Adrenal gland (tissue), 12 donors: ENCODE results near the gene DNAH17. TPM values are rescaled to one million over a fixed set of nuclear protein-coding genes. Genes with fewer than 3 reads are reported as not detected.
A peak's percentile ranks its signal among the peaks of the same experiment; 100 is the strongest.

ENCODE experiments used
- DNase-seq, 7 donors: peaks; one replicate each; pipeline ENCODE4 v3.0.0-alpha.2; 2019 to 2020
- H3K27ac ChIP-seq, 5 donors: fragments of 200-600 bp; sonication (generic) in 4 of 5; 1 replicate in 3 of 5; 2 replicates in 2 of 5; pipeline versions ENCODE4 v1.5.1 to v1.8.0; 2016 to 2020; ENCODE audit warnings: mild to moderate bottlenecking in 1 of 5
- H3K27me3 ChIP-seq: fragments of 200-600 bp; 2 replicates; pipeline ENCODE4 v1.8.0; 2021
- H3K36me3 ChIP-seq, 2 donors: fragments of 200-600 bp; replicated peaks in 1 of 2; 1 replicate in 1 of 2; 2 replicates in 1 of 2; pipeline versions ENCODE4 v1.5.1 to v1.8.0; 2018 to 2022
- H3K4me1 ChIP-seq, 2 donors: fragments of 200-600 bp; replicated peaks in 1 of 2; 1 replicate in 1 of 2; 2 replicates in 1 of 2; pipeline versions ENCODE4 v1.5.1 to v1.8.0; 2018 to 2021
- H3K4me3 ChIP-seq, 4 donors: fragments of 200-600 bp; sonication (generic) in 3 of 4; one replicate each; pipeline ENCODE4 v1.5.1; 2016 to 2018
- H3K9me3 ChIP-seq, 3 donors: fragments of 200-600 bp; sonication (generic) in 1 of 3; replicated peaks in 1 of 3; 1 replicate in 2 of 3; 2 replicates in 1 of 3; pipeline versions ENCODE4 v1.5.1 to v1.8.0; 2016 to 2021
- POLR2A ChIP-seq, 2 donors: fragments of 450-650 bp; IDR thresholded peaks; one replicate each; pipeline ENCODE4 v1.6.1; 2017; ENCODE audit warnings: antibody characterized with exemption in 2 of 2, mild to moderate bottlenecking in 2 of 2, moderate library complexity in 1 of 2
- WGBS, 4 donors: extraction: QIAGEN DNeasy Blood & Tissue Kit in 2 of 4; methylation state at CpG; one replicate each; pipeline versions ENCODE4 v1.1.5 to v1.1.7; 2013 to 2017; 5-methylcytosine and 5-hydroxymethylcytosine counted together
- intact Hi-C, 2 donors: fragments of 100-400 bp; cut with DNase I; formaldehyde crosslinking; loops; one replicate each; pipeline versions ENCODE4 v1.14.1 to v1.15.0; 2022 to 2023
- polyA plus RNA-seq, 3 donors: library from polyadenylated mRNA; stranded (reverse); fragments of 200-250 nt in 2 of 3; fragments of 350-450 nt in 1 of 3; fragmentation: Illumina TruSeq in 1 of 3; extraction: RNeasy Lipid Tissue Mini Kit (QIAGEN cat#74804) in 1 of 3; gene quantifications; one replicate each; pipeline ENCODE4 v1.2.3, GENCODE V29; 2013 to 2014
- total RNA-seq, 9 donors: library from RNA; depleted of rRNA in 4 of 9; stranded (reverse); fragments of >200 nt in 4 of 9; fragments of 120-200 nt in 1 of 9; fragmentation: NEBNext Ultra II Directional in 1 of 9; extraction: Animal tissue kit (Norgen Biotek cat#: 25700) in 1 of 9; gene quantifications; one replicate each; pipeline versions ENCODE4 v1.1.0 to v1.2.4, GENCODE V29; 2013 to 2023
- TF ChIP-seq, protein P1 (sequence below), 6 experiments: fragments of 450-650 bp in 4 of 6; fragments of 200-600 bp in 2 of 6; sonication (generic) in 1 of 6; IDR thresholded peaks; 1 replicate in 5 of 6; 2 replicates in 1 of 6; pipeline versions ENCODE4 v1.5.1 to v1.8.0; 2016 to 2021; ENCODE audit warnings: antibody characterized with exemption in 6 of 6, mild to moderate bottlenecking in 2 of 6, moderate library complexity in 1 of 6
- donor health status: healthy with polysubstance abuse.
- donor health status: Bipolar disorder and iron deficiency.
- donor health status: DM: yes; HTN: yes; CAD: no.
- donor health status: DM: no; HTN: no; CAD: no.
- donor health status: DM: no; HTN: no; CAD: no.
- donor health status: DM: yes; HTN: yes; CAD: no.

The DNAH17 gene
- total and polyA plus RNA-seq, 12 donors, result 0.03 to 1.8 (median 0.22) TPM; not detected in 5

DNA sequence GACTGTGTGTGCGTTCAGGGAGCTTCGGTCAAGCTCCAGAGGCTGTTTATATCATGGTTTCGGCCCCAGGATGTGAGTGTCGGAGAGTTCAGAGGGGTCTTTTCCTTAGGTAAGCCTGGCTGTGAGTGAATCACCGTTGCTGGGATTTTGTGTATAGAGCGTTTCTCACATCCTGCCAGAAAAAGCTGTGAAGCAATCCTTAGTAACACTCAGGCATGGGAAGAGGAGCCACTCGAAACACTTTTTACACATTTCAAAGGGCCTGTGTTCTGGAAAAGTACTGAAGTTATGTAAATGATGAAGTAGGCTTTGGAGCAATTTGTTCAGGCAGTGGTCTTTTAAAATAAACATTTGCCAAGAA, 198.1 kb downstream of the DNAH17 start:
- DNase-seq, result peak in 1 of 7 donors; percentile 24
- Histone ChIP-seq H3K9me3 (no peaks in the 10 kb centered on the region), H3K36me3 (peaks cover 0 to 4% of the 10 kb centered on the region in 2 donors), H3K4me1 (peaks cover 31 to 75% of the 10 kb centered on the region in 2 donors), H3K27me3 (no peaks in the 10 kb centered on the region), H3K27ac (peak overlapping the region; percentile 74 to 93 (median 83)), H3K4me3 (peak overlapping the region; percentile 73 to 97 (median 83))
- intact Hi-C loops, result no loop called here
- WGBS, 4 donors, result 4 to 6% (median 4%) methylated on average over 5 to 7 of the region's 7 CpGs
- TF ChIP-seq, protein P1, sequence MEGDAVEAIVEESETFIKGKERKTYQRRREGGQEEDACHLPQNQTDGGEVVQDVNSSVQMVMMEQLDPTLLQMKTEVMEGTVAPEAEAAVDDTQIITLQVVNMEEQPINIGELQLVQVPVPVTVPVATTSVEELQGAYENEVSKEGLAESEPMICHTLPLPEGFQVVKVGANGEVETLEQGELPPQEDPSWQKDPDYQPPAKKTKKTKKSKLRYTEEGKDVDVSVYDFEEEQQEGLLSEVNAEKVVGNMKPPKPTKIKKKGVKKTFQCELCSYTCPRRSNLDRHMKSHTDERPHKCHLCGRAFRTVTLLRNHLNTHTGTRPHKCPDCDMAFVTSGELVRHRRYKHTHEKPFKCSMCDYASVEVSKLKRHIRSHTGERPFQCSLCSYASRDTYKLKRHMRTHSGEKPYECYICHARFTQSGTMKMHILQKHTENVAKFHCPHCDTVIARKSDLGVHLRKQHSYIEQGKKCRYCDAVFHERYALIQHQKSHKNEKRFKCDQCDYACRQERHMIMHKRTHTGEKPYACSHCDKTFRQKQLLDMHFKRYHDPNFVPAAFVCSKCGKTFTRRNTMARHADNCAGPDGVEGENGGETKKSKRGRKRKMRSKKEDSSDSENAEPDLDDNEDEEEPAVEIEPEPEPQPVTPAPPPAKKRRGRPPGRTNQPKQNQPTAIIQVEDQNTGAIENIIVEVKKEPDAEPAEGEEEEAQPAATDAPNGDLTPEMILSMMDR (IDR thresholded peaks at IDR 0.05), result no peak
- no peak for TF ChIP-seq POLR2A (IDR thresholded peaks at IDR 0.05)

DNA sequence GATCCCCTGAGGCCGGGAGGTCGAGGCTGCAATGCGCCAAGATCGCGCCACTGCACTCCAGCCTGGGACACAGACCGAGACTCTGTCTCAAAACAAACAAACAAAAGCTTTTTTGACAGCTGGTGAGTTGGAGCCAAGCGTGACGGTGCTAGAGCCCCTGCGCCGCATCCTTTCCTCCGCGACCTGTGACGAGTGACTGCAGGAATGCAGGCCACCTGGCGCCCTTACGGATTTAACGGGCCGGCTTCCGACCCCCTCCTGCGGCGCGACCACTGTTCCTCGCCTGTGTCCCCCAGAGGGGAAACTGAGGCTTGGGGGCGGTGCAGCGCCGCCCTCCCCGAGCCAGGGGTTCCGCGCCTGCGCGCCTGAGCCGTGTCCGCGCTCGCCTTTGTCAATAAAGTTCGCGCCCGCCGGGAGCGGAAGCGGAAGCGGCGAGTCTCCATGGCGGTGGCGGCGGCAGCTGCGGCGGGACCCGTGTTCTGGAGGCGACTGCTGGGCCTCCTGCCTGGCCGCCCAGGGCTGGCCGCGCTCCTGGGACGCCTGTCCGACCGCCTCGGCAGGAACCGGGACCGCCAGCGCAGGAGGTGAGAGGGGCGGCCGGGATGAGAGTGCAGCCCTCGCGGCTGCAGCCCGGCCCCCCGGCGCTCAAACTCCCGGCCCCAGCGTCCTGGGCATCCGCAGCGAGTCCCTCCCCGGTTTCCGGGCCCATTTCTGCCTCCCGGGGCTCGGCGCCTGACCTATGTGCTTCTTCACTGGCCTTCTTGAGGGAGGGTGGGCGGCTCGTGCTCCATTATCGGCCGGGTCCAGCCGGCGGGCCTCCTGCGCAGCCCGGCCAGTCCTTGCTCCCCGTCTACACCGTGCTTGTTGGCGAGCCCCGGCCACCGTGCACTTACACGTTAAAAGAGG, 198.7 kb downstream of the DNAH17 start, which contains the start of gene PGS1:
Gene PGS1, plus strand, starts transcription at position 425 of the 906 bp plus-strand sequence. Its CDS starts 17 bp downstream, at position 442.
- Histone ChIP-seq H3K9me3 (no peaks in the 10 kb centered on the region), H3K4me1 (peaks cover 28 to 69% of the 10 kb centered on the region in 2 donors), H3K4me3 (peak within 1 kb of the TSS; percentile 73 to 97 (median 83)), H3K36me3 (peaks cover 0 to 4% of the 10 kb centered on the region in 2 donors), H3K27ac (peak within 1 kb of the TSS; percentile 74 to 93 (median 83)), H3K27me3 (no peaks in the 10 kb centered on the region)
- DNase-seq, result peak; percentile 68 to 85 (median 76)
- intact Hi-C loops, result no loop called here
- peak; percentile 65 to 68 for TF ChIP-seq POLR2A (IDR thresholded peaks at IDR 0.05)
- TF ChIP-seq, protein P1 (IDR thresholded peaks at IDR 0.05), result no peak
- WGBS, 4 donors, result 1 to 7% (median 2%) methylated on average over 12 to 89 of the region's 89 CpGs

GRCh38 chr17:78377858-78378224, 199.4 kb downstream of the DNAH17 start:
- intact Hi-C loops, result no loop called here
- 51 to 64% (median 52%) methylated on average over 8 to 14 of the region's 14 CpGs for WGBS, 4 donors
- no peaks in the 10 kb centered on the region for H3K27me3 ChIP-seq

GRCh38 chr17:78376161-78376560, 201.0 kb downstream of the DNAH17 start:
- DNase-seq, result no peak
- TF ChIP-seq, protein P1 (IDR thresholded peaks at IDR 0.05), result no peak
- no peak for TF ChIP-seq POLR2A (IDR thresholded peaks at IDR 0.05)
- WGBS, 4 donors, result 83 to 87% (median 85%) methylated on average over 5 of the region's 5 CpGs
- peak overlapping the region in 2 of 5 donors; percentile 79 to 81 for H3K27ac ChIP-seq
- no peaks in the 10 kb centered on the region for H3K9me3 ChIP-seq
- H3K27me3 ChIP-seq, result no peaks in the 10 kb centered on the region
- H3K36me3 ChIP-seq, result peaks cover 0 to 4% of the 10 kb centered on the region in 2 donors
- H3K4me3 ChIP-seq, result no peak overlapping the region
- H3K4me1 ChIP-seq, result peaks cover 17 to 49% of the 10 kb centered on the region in 2 donors
- intact Hi-C loops, result no loop called here

More at GRCh38 chr17:78377858-78378224, 199.4 kb downstream of the DNAH17 start:
- peak overlapping the region; percentile 74 to 93 (median 83) for H3K27ac ChIP-seq
- H3K36me3 ChIP-seq, result peaks cover 0 to 4% of the 10 kb centered on the region in 2 donors
- no peak for DNase-seq
- no peak for TF ChIP-seq POLR2A (IDR thresholded peaks at IDR 0.05)
- TF ChIP-seq, protein P1 (IDR thresholded peaks at IDR 0.05), result no peak
- H3K4me3 ChIP-seq, result peak overlapping the region in 2 of 4 donors; percentile 75 to 97
- H3K9me3 ChIP-seq, result no peaks in the 10 kb centered on the region
- peaks cover 28 to 63% of the 10 kb centered on the region in 2 donors for H3K4me1 ChIP-seq
